Embryonic facial prominence (tissue), 1 donor: ENCODE data around the gene CDK19.
"Not testable (repeated sequence)": the region's sequence is repeated elsewhere in the genome, so short reads cannot be mapped to it uniquely, and the experiment has no call there.

ENCODE experiments used
- DNase-seq: peaks from one replicate; pipeline ENCODE4 v3.0.0-alpha.2; 2016; ENCODE audit errors: extremely low spot score

The CDK19 gene

DNA sequence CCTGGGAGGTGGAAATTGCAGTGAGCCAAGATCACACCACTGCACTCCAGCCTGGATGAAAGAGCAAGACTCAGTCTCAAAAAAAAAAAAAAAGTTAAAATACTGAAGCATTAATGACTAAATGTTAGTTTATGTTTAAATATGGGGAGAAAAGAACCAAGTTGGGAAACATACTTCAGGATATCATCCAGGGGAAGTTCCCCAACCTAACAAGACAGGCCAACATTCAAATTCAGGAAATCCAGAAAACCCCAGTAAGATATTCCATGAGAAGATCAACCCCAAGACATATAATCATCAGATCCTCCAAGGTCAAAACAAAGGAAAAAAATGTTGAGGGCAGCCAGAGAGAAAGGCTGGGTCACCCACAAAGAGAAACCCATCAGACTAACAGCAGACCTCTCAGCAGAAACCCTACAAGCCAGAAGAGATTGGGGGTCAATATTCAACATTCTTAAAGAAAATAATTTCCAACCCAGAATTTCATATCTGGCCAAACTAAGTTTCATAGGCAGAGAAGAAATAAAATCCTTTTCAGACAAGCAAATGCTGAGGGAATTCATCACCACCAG lies 237.6 kb downstream of the CDK19 start:
- DNase-seq = not testable (repeated sequence)

DNA sequence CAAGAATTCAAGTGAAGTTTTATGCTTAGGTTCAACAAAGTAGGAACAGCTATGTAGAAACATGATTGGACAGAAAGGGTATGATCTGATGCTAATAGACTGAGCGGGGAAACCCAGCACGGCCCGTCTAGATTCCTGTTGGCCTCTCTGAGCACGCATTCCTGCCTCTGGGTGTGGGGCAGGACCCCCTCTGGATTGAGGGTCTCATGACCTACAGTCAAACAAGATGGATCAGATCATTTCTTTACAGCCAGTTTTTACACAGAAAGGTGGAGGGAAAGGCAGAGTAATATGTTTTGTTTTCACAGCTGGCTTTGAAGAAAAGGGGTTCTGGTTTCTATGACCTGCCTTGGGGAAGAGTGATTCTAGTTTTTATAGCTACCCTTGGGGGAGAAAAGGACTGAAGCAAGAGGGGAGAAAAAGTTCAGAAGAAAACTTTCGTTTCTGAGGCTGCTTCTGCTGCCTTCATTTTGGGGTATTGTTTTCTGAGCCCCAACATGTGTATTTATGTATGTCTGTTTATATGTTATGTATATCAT lies 239.3 kb downstream of the CDK19 start:
- no peak for DNase-seq

- no peak for DNase-seq
Measured at GRCh38 chr6:110574817-110575216, 240.5 kb downstream of the CDK19 start.

DNA sequence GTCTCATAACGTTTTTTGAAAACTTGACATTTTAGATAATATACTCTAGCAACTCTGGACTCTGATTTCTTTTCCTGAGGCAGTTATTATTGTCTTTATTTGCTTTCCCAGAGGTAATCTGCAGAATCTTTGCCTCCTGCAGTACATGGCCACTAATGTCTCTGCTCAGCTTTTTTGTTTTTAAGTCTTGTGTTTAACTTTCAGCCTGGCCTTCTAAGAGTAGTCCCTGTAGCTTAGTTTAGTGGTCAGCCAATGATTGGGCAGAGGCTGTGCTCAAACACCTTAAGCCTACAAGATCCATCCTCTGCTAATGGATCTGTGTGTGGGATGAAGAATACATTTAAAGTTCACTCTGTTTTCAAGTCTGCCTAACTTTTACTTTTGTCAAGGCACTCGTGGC lies 241.7 kb downstream of the CDK19 start:
- DNase-seq = no peak

DNA sequence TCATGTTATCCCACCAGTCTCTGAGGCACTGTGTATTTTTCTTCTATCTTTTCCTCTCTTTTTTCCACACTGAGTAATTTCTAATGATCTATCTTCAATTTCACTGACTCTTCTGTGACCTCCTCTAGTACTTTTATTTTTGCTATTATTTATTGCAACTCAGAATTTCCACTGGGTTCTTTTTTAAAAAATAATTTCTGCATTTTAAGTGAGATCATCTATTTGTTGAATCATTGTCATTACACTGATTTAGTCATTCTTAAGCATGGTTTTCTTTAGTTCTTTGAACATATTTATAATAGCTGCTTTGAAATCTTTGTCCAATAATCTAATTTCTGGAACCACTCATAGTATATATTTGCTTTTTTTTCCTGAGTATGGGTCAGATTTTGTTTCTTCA lies 242.1 kb downstream of the CDK19 start:
- DNase-seq = no peak

GRCh38 chr6:110567957-110568696 lies 247.1 kb downstream of the CDK19 start:
- DNase-seq = no peak

DNA sequence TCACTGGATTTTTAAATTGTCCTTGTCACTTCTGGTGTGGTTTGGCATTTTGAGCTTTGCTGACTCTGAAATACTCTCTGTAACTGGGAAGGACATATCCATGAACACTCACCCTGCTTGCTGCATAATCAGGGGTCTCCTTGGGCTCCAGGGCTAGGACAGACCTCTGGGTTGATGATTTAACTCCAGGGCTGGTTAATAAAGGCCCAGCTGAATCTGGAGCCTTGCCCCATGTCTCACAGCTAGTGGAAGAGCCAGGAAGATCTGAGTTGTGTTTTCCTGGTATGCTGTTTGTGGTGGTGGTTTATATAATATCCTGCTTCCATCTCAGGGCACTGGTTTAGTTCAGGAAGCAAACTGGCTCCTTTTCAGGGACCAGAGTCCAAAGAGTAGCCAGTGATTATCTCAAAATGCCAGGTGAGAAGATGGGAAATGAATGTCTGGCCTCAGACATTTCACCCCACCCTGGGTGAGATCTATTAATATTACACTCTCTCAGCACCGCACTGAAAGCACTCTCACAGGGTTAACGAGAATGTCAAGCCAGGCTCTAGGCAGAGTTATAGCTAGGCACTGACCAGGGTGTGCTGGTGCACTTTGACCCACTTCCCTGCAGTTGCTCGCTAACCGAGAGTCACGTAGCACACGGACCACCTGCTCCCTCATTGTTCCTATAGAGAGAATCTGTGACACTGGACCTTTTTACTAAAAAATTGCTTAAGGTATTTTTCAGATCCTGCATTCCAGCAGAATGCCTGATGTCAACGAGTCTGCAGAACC lies 248.7 kb downstream of the CDK19 start:
- DNase-seq = no peak

- DNase-seq = no peak
Measured at GRCh38 chr6:110564703-110565421, 250.4 kb downstream of the CDK19 start.

DNA sequence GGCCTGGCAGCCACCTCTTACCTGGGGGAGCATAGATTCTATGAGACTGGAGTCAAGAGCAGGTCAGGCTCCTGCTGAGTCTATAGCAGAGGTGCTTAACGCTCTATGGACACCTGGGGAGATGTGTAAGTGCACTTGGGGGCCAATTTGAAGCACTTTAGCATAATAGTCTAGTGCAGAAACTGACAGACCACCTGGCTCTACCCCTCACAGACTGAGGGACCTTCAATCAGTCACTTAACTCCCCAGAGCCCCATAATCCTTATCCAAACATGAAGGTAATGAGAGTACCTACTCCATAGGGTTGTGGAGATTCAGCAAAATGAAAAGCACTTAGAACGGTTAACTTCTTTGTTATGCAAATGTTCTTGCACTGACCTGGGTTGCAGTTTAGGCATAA lies 251.6 kb downstream of the CDK19 start:
- DNase-seq = no peak

- DNase-seq = no peak
Measured at GRCh38 chr6:110562316-110562915, 252.9 kb downstream of the CDK19 start.

- no peak for DNase-seq
Measured at GRCh38 chr6:110561696-110562095, 253.6 kb downstream of the CDK19 start.

- DNase-seq = no peak
Measured at GRCh38 chr6:110561008-110561396, 254.3 kb downstream of the CDK19 start.

GRCh38 chr6:110560239-110561007 lies 254.8 kb downstream of the CDK19 start:
- no peak for DNase-seq
